ENCODE data around the gene SIRT2. TPM values are rescaled to one million over a fixed set of nuclear protein-coding genes. Genes with fewer than 3 reads are reported as not detected.
A peak's percentile ranks its signal among the peaks of the same experiment; 100 is the strongest.

SIRT2 gene
- total RNA-seq, 1 experiment from 2014 or later = 8.4 TPM

GRCh38 chr19:38905620-38906019 is 6.2 kb upstream of the SIRT2 start:
- Histone ChIP-seq H4K91ac (ENCODE audit: insufficient read length, low read depth, low read length) (no peak overlapping the region), H3K23me2 (ENCODE audit: insufficient read length, low read depth, low read length, poor library complexity, severe bottlenecking) (no peaks in the 10 kb centered on the region), H3K4ac (ENCODE audit: low read depth, low read length) (no peak overlapping the region), H2BK12ac (ENCODE audit: insufficient read length, low read depth, low read length) (no peak overlapping the region), H3K14ac (ENCODE audit: insufficient read depth, low read length) (no peak overlapping the region), H3K79me1 (ENCODE audit: insufficient read depth, low read depth, low read length, poor library complexity, severe bottlenecking) (no peaks in the 10 kb centered on the region), H3K27ac (ENCODE audit: insufficient read length, low read depth, low read length) (no peak overlapping the region), H4K20me1 (ENCODE audit: control insufficient read depth, insufficient read depth, insufficient read length) (no peaks in the 10 kb centered on the region), H3K4me2 (ENCODE audit: insufficient read depth, insufficient read length, low read length) (no peak overlapping the region), H2AFZ (ENCODE audit: low read length) (no peak overlapping the region), H3K9ac (ENCODE audit: extremely low read depth, insufficient read length, low read length) (no peak overlapping the region), H3T11ph (ENCODE audit: low read length) (no peak overlapping the region), H2BK20ac (ENCODE audit: low read depth, low read length, poor library complexity, severe bottlenecking) (no peak overlapping the region), H3K18ac (ENCODE audit: insufficient read length, low read depth, low read length) (no peak overlapping the region), H3K79me2 (ENCODE audit: insufficient read depth, low read length) (no peaks in the 10 kb centered on the region), H2AK5ac (ENCODE audit: insufficient read length, low read length) (no peak overlapping the region), H3K4me1 (ENCODE audit: insufficient read depth, low read length) (no peaks in the 10 kb centered on the region; the same call in 1 of the 2 replicates), H3K27me3 (ENCODE audit: insufficient read depth, low read length) (no peaks in the 10 kb centered on the region), H3K23ac (ENCODE audit: insufficient read length, low read depth, low read length) (no peak overlapping the region), H3K9me3 (ENCODE audit: control insufficient read depth, low read depth, low read length) (no peaks in the 10 kb centered on the region), H2BK120ac (ENCODE audit: low read depth, low read length, poor library complexity, severe bottlenecking) (no peak overlapping the region), H2BK5ac (ENCODE audit: insufficient read length, low read length) (no peak overlapping the region), H2BK15ac (ENCODE audit: low read depth, low read length) (no peak overlapping the region), H4K5ac (ENCODE audit: insufficient read length, low read depth, low read length) (no peak overlapping the region), H3K56ac (ENCODE audit: insufficient read length, low read depth, low read length) (no peak overlapping the region), H4K8ac (replicated peaks; ENCODE audit: insufficient read length, low read depth, low read length) (no peak overlapping the region)
- TF ChIP-seq, protein P1, sequence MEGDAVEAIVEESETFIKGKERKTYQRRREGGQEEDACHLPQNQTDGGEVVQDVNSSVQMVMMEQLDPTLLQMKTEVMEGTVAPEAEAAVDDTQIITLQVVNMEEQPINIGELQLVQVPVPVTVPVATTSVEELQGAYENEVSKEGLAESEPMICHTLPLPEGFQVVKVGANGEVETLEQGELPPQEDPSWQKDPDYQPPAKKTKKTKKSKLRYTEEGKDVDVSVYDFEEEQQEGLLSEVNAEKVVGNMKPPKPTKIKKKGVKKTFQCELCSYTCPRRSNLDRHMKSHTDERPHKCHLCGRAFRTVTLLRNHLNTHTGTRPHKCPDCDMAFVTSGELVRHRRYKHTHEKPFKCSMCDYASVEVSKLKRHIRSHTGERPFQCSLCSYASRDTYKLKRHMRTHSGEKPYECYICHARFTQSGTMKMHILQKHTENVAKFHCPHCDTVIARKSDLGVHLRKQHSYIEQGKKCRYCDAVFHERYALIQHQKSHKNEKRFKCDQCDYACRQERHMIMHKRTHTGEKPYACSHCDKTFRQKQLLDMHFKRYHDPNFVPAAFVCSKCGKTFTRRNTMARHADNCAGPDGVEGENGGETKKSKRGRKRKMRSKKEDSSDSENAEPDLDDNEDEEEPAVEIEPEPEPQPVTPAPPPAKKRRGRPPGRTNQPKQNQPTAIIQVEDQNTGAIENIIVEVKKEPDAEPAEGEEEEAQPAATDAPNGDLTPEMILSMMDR (conservative IDR thresholded peaks at IDR 0.05) = no peak
- no peak overlapping the region for H3K4me3 Mint-ChIP-seq
- H3K36me3 Mint-ChIP-seq (ENCODE audit: insufficient read depth in 1 of 3, low read depth in 3 of 3) = peaks cover 13 to 37% (median 28%) of the 10 kb centered on the region in 3 experiments; a peak in 6 of 7 replicates
- peaks cover 7 to 9% of the 10 kb centered on the region in 2 experiments for H3K4me1 Mint-ChIP-seq
- no peak for DNase-seq
- 0 out of 7 replicates have a peak overlapping the region, but pooled peaks of 1 of the 3 experiments have one; percentile 39 for H3K27ac Mint-ChIP-seq
- H3K9me3 Mint-ChIP-seq = peaks cover 0 to 3% of the 10 kb centered on the region in 2 experiments; a peak in 1 of 5 replicates
- WGBS (ENCODE audit: extremely low coverage, insufficient read length, low lambda C conversion rate) = no CpG with 5 or more reads among the region's 4 CpGs
- H3K27me3 Mint-ChIP-seq (ENCODE audit: low read depth) = no peaks in the 10 kb centered on the region; the same call in none of the 2 replicates

All from H9 (cell line).